ENCODE measurements around the gene KCNJ10.
"Not testable (repeated sequence)": the region's sequence is repeated elsewhere in the genome, so short reads cannot be mapped to it uniquely, and the experiment has no call there.

Gene KCNJ10

DNA sequence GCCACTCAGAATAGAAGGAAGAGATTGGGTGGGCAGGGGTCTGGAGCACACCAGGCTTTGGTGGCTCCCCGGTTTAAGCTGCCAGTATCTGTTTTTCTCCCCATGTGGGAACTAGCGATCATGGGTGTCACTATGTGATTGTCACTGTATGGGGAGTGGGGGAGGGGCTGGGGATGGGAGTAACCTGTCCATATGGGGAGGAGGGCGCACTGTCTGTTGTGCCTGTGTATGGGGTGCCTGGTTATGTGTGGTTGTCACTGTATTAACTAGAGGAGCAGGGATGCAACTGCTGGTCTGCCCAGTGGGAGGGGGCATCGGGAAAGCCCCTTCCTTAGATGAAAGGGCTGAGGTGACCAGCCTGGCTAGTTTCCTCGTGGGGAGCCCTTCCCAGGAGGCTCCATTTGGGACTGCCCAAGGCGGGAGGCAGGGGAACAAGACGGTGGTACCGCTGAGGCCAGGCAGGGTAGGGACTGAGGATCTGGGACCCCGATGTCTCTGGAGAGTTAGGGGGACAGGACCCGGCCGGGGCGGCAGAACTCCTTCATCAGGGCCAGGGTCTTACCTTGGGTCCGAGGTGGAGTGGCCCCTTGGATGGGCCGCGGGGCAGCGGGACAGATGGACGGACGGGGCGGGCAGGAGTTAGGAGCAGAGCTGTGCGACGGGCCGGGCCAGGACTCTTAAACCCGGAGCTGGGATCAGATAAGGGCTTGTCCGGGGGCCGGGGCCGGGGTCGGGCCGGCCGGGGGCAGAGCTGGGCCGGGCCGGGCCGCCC, at the start of gene KCNJ10:
KCNJ10 (minus strand) TSS at position 701 of the 772 bp plus-strand sequence. CDS start 27,628 bp downstream, outside the sequence.
- no peak for DNase-seq (ENCODE audit: low spot score)

DNA sequence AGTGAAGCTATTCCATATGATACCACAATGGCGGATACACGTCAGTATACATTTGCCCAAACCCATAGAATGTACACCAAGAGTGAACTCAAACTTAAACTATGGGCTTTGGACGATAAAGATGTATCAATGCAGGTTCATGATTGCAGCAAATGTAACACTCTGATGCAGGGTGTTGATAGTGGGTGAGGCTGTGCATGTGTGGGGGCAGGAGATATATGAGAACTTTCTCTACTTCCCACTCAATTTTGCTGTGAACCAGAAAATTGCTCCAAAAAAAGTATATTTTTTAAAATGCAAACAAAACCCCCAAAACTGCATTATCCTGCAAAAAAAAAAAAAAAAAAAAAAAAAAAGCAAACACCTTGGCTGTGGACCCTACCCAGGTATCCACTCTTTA, 49.0 kb upstream of the KCNJ10 start:
- no peak for DNase-seq (ENCODE audit: low spot score)

DNA sequence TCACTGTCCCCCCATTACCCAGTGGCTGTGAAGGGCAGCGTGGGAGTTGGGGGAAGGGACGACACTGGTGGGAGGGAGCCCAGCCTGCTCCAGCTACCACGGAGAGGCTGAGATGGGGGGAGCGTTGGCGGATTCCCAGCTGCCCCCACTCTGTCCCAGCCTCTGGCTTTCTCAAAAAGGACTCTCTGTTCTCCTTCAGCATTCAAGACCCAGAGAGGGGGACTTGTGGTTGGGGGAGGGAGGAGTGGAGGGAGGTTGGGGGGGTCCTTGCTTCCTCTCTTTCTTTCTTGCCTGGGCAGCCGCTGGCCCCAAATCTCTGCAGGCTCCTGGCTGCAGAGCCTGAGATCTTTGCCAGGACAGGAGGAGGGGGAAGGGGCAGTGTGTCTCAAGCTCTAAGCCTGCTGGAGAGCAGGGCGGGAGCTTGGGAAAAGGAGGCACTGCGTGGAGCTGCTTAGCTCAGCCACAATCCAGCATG, 47.8 kb upstream of the KCNJ10 start:
- no peak for DNase-seq (ENCODE audit: low spot score)

DNA sequence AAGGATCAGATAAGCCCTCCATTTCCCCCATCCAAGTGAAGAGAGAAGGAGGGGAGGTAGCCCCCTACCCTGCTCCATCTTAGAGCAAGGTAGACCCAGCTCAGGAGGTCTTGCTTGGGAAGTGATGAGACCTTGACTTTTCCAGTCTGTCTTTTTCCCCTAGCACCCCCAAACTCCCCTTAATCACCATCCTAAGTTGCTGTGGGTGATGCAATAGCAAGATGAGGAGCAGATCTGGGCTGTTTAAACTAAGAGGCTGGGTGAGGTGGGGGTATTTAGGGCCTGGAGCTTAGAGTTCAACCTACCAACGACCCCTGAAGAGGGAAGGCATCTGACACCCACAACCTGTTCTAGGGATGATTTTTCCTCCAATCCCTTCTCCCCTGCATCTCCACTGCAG, 47.3 kb upstream of the KCNJ10 start:
- no peak for DNase-seq (ENCODE audit: low spot score)

DNA sequence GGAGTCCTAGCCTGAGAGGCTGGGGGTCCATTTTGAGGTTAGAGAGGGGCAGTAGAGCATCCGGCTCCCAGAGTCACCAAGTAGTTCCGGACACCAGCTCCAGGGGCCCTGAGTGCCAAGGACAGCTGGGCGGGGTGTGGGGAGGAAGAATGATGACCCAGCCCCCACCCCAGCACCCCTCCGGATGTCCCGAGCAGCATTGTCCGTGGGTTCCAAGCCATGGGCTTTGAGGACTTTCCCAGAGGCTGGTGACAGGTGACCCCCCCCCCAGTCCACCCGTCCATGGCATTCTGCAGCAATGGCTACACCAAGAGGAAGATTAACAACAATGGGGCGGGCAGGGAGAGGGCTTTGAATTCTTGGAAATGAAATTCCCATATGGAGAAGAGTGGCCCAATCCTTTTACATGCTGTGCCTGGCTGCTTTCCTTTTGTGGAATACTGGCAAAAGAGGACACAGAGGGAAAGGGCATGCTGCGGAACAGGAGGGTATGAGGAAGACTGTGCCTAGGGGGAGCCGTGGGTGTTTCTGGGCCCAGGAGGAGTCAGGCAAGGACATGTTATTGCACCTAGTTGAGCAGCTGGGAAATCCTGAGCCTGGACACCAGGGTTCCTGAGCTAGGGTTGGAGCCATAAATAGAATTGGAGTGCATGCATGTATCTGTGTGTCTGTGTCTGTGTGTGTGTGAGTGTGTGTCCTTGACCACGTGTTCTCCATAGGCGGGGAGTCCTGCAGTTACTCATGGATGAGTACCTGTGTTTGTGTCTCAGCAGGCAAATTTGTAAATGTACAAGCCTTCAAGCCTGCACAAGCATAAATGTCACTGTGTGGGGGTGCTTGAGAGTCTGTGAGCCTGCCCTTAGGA, 46.6 kb upstream of the KCNJ10 start:
- no peak for DNase-seq (ENCODE audit: low spot score)

DNA sequence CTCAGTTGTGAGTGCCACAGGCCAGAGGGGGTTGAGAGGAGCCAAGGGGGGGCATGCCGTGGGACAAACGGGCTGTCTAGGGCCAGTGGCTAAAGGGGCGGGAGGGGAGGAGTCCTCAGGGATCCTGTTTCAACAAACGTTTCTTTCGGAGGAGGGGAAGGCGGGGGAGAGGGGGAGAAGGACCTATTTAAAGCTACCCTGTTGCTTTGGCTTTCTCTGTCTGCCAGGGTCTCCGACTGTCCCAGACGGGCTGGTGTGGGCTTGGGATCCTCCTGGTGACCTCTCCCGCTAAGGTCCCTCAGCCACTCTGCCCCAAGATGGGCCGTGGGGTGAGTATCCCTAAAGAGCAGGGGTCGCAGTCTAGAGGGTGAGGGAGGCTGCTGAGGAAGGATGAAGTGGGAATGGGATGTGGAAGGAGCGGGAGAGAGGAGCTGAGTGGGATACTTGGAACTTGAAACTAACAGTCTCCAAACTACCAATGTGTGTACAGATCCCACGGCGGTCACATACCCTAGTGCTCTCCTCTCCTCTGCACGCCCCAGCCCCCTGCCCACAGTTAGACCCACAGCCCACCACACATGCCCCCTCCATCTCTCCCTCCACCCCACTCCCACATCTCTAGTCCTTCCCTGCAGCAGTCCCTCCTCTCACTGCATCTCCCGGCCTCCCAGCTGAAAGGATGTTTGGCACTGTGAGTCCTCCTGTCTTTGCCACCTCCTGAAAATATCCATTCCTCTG, 45.8 kb upstream of the KCNJ10 start, which contains the start of gene ATP1A2:
ATP1A2 (plus strand) TSS at position 215 of the 738 bp plus-strand sequence; CDS start at position 318, 103 bp downstream.
- DNase-seq (ENCODE audit: low spot score): no peak

DNA sequence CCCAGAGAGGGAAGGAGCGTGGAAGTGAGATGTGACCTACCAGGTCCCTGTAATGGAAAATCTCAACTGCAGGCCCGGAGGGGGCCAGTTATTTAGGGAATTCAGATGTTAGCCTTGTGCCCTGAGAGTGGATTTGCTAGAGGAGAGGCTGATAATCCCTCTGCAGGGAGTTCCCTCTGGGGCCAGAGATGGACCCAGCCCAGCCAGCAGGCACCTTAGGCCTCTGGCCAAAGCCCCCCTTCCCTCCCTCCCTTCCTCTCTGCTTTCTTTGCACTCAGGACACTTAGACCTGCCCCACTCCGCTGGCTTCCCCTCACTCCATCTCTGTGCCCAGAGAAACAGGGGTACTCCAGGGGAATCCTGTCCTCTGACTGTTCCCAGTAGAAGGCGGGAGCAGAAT, 44.1 kb upstream of the KCNJ10 start:
- DNase-seq (ENCODE audit: low spot score): no peak

DNA sequence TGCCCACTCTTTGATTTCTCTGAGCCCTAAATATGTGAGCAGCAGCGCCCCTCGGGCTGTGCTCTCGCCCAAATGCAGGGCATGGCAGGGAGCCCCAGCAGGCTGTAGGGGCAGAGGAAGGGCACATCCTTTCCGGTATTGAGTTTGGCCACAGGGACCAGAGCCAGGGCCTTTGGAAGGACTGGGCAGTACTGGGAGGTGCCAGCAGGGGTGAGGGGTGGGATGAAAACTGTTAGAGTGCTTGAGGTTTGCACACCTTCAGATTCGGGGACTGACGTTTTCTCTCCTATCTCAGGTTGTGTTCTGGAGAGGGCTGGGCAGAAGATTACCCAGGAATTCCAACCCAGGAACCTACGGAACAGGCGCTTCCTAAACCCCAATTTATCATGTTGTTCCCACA, 43.4 kb upstream of the KCNJ10 start:
- no peak for DNase-seq (ENCODE audit: low spot score)

DNA sequence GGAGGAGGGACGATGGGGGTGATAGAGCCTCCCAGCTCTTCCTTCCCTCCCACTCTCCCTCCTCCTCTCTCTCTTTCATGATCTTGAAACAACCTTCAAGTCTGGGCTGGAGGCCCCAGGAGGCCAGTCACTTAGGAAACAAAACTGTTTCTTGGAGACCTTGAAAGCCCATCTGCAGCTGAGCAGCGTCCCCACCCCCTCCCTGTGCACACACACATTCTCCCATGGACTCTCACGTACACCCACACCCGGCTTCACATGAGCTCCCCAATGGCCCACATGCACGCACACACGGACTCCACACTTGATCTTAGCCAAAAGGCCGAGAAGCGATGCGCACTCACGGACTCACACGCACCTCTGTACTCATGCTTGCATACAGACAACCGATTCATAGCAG, 42.4 kb upstream of the KCNJ10 start:
- DNase-seq (ENCODE audit: low spot score): no peak

DNA sequence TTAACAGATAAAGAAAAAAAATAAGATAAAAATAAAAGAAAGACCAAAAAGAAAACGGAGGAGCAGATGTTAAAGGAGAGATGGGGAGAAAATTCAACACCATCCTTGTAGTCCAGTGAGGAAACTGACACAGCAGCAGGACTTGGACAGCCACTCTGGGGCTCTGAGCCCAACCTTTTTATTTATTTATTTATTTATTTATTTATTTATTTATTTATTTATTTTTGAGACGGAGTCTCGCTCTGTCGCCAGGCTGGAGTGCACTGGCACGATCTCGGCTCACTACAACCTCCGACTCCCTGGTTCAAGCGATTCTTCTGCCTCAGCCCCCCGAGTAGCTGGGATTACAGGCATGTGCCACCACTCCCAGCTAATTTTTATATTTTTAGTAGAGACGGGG, 41.5 kb upstream of the KCNJ10 start:
- DNase-seq (ENCODE audit: low spot score): not testable (repeated sequence)

DNA sequence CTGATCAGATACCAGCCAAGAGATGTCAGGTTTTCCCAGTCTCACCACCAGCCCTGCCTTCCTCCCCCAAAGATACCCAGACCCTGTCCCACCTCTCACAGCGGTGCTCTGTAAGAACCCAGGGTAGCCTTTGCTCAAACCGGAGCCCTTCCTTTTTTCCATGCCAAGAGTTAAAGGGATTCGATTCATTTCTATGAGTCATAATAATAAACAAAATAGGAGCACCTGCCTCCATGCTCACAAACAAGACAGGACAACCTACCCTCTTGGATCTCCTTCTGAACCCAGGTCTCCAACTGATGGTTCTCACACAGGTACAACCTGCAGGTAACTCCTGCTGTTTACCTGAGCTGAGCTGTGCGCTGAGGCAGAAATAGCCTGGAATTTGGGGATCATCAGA, 39.7 kb upstream of the KCNJ10 start:
- DNase-seq (ENCODE audit: low spot score): no peak

DNA sequence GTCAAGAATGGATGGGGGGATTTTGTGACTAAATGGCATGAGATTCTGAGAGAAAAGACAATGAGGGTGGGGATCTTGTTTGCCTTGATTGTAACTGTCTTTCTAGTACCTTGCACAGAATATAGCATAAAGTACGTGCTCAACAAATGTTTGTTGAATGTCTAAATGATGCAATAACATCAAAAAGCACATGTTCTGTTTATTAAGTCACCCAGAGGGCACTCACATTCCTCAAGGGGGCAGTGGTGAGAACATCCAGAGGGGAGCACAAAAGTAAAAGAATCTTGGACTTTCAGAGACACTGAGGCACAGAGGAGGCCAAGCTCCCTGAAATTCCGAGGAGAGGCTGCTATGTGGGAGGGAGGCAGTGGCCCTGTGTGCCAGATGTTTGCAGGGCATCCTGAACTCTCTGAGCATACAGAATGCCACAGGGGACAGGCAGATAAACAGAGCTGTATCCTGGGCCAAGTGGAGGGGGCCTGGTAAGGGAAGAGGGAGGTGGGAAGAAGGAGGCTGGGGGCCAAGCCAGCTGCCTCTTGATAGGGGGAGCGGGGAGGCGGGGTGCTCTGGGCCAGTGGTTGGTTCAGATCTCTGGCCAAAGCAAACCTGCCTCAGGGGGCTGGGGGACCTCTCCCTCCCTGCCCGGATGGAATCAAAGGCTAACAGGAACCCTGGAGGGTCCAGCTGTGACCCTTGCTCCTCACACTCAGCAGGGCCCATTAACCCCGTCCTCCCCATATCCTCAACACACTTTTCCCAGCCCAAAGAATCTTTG, 39.1 kb upstream of the KCNJ10 start:
- no peak for DNase-seq (ENCODE audit: low spot score)

DNA sequence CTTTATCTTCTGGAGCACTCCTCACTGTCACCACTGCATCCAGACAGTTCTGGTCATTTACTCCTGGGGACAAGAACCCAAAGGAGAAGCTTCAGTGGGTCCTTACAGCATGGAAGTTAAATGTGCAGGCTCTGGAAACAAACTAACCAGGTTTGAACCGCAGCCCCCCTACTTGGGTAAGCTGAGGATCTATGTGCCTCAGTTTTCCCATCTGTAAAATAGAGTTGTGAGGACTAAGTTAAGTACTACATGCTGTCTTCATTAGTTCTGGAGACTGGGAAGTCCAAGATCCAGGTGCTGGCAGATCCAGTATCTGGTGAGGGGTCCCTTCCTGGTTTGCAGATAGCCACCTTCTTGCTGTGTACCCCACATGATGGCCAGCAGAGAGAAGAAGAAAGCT, 37.6 kb upstream of the KCNJ10 start:
- no peak for DNase-seq (ENCODE audit: low spot score)

DNA sequence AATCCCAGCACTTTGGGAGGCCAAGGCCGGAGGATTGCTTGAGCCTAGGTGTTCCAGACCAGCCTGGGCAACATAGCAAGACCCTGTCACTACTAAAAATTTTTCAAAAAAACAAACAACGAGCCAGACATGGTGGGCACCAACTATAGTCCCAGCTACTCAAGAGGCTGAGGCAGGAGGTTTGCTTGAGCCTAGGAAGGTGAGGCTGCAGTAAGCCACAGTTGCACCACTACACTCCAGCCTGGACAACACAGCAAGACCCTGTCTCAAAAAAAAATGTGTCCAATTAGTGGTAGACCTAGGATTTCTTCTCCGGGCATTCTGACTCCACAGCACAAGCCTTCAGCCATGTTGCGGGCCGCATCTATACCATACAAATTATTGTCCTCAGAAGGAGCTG, 35.2 kb upstream of the KCNJ10 start:
- no peak for DNase-seq (ENCODE audit: low spot score)

DNA sequence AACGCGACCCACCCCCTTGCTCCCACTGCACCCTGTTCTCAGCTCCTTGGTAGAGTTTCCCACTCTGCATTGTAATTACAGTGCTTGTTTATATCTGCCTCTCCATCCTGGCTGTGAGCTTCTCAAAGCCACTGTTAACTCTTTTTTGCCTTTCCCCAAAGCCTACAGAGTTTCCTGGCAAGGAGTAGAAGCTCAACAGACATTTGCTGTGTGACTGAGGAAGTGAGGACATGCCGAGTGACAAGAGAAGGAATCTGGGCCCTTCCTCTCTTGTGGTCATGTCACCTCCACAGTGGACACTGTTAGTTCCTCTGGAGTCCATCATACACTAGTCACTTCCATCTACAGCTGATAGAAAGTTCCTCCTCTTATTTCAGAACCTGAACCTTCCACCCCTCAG, 34.5 kb upstream of the KCNJ10 start:
- no peak for DNase-seq (ENCODE audit: low spot score)

DNA sequence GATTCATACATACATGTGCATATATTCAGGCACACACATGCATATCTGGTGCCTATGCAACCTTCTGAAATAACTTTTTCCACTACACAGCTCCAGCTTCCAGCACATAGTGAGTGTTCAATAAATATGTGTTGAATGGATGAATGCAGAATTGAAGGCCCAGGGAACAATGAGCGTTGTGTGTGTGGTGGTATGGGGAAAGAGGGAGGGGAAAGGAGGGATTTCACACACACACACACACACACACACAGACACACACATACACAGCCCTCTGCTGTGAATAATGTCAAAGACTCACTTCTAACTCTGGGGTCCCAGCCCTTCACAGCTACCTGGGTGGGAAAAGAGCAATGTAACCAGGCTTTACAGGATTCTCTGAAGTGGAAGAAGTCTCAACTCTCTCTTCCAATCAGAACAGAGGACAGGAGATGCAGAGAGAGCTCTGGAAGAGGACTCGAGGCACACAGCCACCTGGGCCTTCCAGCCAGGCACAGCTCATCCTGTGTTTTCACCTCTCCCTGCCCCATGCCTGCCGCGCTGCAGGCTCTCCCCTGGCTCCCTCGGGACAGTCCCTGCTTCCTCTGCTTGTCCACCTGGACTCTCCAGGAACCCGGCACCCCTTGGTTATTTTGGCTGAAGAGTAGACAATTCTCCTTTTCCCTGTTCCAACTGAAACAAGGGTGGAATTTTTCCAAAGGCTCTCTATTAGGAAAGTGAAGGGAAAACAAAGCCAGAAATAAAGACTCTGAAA, 33.9 kb upstream of the KCNJ10 start:
- DNase-seq (ENCODE audit: low spot score): no peak

DNA sequence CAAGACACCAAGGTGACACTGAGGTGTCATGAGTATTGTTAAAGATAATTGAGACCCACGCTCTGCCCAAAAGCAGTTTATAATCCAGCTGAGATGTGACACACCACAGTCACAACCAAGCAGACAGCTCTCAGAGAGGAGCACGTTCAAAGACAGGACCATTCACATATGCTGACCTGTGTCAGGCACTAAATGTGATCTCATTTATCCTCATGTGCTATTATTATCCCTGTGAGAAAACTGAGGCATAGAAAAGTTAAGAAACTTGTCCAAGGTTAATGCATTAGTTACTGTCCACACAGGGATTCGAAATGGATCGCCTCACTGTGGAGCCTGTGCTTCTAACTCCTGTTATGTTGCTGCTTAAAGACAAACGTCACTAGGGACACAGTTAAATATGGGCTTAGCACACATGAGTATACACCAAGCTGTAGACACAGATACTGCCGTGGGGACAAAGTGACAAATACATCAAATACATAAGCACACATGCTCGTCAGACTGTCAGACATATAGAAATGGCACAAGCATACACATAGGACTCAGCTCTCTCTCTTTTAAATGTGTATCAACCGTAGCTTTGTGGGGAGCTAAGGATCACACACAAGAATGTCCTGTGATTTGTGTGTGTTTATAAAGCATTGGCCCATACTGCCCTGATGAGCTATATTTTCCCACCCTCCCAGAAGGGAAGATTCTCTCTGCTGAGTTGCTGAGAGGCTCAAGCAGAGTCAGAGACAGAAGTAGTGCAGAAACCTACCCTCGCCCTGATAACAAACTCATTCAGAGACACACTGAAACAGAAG, 32.0 kb upstream of the KCNJ10 start:
- no peak for DNase-seq (ENCODE audit: low spot score)

DNA sequence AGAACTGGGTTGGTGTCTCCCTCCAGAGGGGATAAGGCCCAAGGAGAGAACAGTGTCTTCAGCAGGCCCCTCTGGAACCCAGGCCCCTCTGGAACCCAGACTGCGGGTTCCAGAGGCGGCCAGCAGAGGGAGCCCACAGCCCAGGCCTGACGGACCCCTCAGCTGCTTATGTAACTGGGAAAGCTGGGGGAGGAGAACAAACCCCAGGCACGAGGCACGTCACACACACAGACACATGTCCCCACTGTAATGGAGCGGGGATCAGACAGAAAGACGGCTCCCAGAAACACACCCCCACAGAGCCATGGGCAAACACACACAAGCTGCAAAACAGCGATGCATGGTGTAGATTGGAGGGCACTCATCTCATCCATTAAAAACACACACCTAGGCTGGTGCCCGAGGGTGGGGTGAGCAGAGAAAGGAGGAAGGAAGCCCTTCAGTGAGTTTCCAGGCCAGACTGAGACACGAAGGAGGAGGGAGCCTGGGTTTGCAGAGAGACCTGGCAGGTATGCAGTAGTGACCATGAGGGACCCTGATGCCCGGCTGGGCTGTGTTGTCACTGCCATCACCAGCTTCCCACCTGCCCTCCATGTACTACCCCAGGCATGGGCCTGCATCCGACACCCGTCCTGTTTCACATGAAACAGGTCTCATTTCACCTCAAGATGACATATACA, 31.2 kb upstream of the KCNJ10 start:
- DNase-seq (ENCODE audit: low spot score): peak; percentile 82

DNA sequence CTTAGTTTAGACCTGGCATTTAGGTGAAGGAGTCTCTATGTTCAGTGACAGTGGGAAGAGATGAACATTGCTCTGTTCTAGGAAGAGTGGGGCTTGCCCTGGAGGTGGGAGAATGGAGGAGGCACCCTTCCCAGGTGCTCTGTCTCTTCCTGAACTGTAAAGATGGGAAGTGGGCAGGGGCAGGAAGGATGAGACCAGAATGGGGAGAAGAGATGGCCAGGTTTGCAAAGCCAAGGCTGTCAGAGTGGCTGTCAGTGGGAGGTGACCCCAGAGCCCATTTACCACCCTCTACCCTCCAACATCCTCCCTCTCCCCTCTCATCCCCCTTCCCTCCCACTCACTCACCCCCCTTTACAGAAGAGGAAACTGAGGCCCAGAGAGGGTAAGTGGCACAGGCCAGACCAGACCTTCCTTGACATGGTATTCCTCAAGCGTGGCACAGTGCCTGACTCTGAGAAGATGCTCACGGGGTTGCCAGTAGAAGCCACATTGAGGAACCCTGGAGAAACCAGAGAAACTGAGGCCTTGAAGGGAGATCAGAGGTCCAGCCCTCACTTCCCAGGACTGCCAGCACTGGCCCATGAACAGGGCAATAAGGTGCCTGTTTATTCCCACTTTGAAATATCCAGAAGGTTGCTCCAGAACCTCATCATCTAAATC, 29.9 kb upstream of the KCNJ10 start:
- DNase-seq (ENCODE audit: low spot score): no peak

Data from SW480 (cell line).